GM12801 (cell line): ENCODE data around the gene ANKRD13C.

Experiments
- TF ChIP-seq, protein P1 (sequence below): IDR thresholded peaks from one replicate; pipeline ENCODE4 v1.5.1; 2011; ENCODE audit warnings: control low read depth; ENCODE audit not compliant: insufficient read length; ENCODE audit errors: extremely low read depth

The ANKRD13C gene

DNA sequence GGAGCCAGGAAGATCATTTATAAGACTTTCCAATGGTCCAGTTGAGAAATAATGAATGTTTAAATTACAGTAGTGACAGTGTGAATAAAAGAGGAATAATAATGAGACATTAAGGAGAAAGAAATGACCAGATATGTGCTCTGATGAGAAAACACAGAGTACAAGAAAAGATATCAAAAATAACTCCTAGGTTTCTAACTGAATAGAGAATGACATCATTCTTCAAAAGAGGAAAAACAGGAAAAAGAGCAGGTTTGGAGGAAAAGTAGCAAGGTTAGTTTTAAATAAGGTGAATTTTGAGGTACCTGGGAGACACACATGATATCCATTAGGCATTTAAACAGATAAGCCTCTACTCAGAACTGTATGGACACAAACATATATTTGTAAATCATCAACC lies 55.0 kb downstream of the ANKRD13C start:
- TF ChIP-seq, protein P1, sequence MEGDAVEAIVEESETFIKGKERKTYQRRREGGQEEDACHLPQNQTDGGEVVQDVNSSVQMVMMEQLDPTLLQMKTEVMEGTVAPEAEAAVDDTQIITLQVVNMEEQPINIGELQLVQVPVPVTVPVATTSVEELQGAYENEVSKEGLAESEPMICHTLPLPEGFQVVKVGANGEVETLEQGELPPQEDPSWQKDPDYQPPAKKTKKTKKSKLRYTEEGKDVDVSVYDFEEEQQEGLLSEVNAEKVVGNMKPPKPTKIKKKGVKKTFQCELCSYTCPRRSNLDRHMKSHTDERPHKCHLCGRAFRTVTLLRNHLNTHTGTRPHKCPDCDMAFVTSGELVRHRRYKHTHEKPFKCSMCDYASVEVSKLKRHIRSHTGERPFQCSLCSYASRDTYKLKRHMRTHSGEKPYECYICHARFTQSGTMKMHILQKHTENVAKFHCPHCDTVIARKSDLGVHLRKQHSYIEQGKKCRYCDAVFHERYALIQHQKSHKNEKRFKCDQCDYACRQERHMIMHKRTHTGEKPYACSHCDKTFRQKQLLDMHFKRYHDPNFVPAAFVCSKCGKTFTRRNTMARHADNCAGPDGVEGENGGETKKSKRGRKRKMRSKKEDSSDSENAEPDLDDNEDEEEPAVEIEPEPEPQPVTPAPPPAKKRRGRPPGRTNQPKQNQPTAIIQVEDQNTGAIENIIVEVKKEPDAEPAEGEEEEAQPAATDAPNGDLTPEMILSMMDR = no peak

DNA sequence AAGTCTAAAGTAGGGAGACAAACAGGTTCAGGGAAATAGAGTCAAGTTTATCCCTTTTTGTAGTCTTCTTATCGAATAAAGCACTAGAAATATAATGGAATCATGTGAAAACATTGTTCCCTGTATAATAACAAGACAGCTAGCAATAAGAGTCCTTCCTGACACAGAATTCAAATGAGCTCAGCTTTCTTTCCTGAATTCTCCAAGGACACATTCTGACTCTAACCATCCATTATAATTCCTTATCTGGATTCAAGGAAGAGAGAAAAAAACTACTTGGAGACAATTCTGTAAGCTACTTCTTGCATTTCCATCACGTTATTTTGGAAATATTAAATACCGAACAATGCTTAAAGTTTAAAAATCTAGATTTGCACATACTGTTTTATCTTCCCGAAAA lies 58.8 kb downstream of the ANKRD13C start:
- TF ChIP-seq, protein P1 = no peak

DNA sequence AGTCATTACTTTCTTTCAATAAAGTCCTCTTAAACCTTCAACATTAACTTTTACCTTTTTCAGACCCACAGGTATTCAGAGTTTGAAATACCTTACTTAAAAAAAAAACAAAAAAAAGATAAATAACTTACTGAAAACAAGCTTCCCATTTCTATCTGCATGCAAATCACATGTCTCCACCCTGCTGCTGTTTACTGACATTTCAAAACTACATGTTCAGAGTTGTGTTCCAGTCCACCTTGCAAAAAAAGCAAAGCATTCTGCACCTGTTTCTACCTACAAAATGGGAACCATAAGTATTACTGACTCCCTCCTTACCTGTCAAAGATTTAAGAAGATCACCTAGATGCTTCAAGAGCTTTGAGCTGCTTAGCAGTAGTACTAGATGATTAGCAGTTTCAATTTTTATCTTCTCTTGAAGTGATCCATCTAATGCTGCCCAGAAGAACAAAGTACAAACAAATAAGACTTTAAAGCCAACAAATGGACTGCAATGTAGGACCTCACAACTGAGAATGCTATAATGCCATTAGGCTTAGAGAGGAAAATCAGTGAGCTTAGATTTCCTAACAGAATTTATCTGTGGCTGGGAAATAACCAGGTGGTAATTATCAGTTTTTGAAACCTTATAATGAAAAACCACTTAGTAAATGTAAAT lies 61.2 kb downstream of the ANKRD13C start:
- TF ChIP-seq, protein P1 = no peak

DNA sequence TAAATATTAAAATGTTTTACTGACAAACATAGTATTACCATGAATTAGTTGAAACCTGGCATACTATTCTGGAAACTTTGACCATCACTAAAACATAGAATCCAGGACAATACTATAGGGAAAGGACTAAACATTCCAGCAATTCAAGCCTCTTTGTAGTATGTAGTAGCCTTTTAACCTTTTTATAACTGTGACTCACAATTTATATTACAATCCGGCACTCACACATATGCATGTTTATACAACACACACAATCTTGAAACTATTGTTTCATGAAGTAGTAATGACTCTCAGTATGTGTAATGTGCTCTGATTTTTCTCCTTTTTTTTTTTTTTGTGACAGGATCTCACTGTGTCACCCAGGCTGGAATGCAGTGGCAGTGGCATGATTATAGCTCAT lies 64.3 kb downstream of the ANKRD13C start:
- TF ChIP-seq, protein P1 = no peak

DNA sequence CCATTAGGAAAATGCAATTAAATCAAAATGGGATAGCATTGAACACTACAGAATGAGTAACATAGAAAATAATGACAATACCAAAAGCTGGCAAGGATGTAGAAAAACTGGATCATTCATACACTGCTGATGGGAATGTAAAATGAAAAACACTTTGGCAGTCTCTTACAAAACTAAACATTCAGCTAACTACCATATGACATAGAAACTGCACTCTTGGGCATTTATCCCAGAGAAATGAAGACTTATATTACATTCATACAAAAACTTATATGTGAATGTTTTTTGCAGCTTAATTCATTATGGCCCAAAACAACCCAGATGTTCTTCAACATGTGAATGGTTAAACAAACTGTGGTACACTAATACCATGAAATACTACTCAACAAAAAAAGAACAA lies 66.4 kb downstream of the ANKRD13C start:
- TF ChIP-seq, protein P1 = no peak

DNA sequence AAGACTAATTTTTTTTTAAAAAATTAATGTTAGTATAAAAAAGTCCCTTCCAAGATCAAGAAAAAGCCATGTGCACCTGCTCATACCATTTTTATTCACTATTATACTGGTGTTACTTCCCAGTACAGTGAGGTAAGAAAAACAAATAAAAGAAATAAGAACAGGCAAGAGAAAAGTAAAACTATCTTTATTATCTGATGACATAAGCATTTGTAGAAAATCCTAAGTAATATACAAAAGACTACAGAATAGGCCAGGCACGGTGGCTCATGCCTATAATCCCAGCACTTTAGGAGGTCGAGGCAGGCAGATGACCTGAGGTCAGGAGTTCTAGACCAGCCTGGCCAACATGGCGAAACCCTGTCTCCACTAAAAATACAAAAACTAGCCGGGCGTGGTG lies 68.1 kb downstream of the ANKRD13C start:
- TF ChIP-seq, protein P1 = no peak

DNA sequence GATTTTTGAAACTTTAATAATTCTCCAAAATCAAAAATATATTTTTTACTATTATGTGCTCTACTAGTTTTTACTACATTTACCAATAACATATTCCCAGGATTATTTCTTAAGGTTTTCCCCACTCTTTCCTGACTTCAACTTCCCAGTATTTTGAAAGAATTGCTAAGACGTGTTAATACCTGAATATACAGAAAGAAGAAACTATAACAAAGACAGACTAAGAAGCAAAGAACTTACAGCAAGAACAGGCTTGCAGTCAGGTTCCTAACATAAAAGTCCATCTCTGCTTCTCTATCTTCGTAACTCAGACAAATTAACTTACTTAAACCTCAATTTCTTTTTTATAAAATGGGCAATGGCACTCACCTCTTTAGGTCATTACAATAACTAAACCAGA lies 70.2 kb downstream of the ANKRD13C start:
- TF ChIP-seq, protein P1 = no peak
